Measurements from ENCODE around the gene DCP2. TPM values are rescaled to one million over a fixed set of nuclear protein-coding genes. Genes with fewer than 3 reads are reported as not detected.

The DCP2 gene
- total and polyA plus RNA-seq, 2 donors from 2014 or later: 6.9 to 43.0 TPM

DNA sequence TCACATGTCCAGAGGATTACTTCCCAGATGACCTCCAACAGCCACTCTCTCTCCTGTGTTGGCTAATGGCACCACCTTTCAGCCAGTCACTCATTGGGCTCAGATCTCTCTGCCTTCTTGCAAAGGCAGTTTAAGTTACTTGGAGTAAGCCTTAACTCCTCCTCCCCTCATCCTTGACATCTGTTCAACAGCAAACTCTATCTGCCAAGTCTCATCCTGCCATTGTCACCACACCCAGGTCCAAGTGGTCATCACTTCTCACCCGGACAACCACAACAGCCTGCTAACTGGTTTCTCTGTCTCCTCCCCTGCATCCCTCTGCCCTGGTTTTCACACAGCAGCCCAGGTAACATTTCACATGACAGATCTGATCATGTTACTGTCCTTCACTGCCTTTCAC, 58.5 kb downstream of the DCP2 start:
- TF ChIP-seq, protein P1, sequence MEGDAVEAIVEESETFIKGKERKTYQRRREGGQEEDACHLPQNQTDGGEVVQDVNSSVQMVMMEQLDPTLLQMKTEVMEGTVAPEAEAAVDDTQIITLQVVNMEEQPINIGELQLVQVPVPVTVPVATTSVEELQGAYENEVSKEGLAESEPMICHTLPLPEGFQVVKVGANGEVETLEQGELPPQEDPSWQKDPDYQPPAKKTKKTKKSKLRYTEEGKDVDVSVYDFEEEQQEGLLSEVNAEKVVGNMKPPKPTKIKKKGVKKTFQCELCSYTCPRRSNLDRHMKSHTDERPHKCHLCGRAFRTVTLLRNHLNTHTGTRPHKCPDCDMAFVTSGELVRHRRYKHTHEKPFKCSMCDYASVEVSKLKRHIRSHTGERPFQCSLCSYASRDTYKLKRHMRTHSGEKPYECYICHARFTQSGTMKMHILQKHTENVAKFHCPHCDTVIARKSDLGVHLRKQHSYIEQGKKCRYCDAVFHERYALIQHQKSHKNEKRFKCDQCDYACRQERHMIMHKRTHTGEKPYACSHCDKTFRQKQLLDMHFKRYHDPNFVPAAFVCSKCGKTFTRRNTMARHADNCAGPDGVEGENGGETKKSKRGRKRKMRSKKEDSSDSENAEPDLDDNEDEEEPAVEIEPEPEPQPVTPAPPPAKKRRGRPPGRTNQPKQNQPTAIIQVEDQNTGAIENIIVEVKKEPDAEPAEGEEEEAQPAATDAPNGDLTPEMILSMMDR (IDR thresholded peaks at IDR 0.05; ENCODE audit: borderline replicate concordance, extremely low read depth, insufficient read depth): no peak
- Histone ChIP-seq H3K27ac (ENCODE audit: low read depth in 2 of 2, low read length in 2 of 2) (no peak overlapping the region), H3K9me3 (ENCODE audit: control insufficient read depth in 2 of 3, insufficient read depth in 1 of 3, low read length in 3 of 3) (no peaks in the 10 kb centered on the region), H3K4me1 (ENCODE audit: control insufficient read depth in 2 of 3, insufficient read depth in 2 of 3, low read depth in 1 of 3, low read length in 3 of 3) (no peaks in the 10 kb centered on the region), H3K9ac (ENCODE audit: low read length in 3 of 3) (no peak overlapping the region), H3K4me3 (ENCODE audit: low read length in 3 of 3) (no peak overlapping the region), H3K27me3 (ENCODE audit: control insufficient read depth, insufficient read depth, low read length) (no peaks in the 10 kb centered on the region), H3K36me3 (ENCODE audit: control insufficient read depth in 2 of 3, insufficient read depth in 3 of 3, low read length in 3 of 3) (no peaks in the 10 kb centered on the region)
- DNase-seq (no peak), FAIRE-seq (no peak)
- intact Hi-C loops (cut with DNase I): no loop called here

DNA sequence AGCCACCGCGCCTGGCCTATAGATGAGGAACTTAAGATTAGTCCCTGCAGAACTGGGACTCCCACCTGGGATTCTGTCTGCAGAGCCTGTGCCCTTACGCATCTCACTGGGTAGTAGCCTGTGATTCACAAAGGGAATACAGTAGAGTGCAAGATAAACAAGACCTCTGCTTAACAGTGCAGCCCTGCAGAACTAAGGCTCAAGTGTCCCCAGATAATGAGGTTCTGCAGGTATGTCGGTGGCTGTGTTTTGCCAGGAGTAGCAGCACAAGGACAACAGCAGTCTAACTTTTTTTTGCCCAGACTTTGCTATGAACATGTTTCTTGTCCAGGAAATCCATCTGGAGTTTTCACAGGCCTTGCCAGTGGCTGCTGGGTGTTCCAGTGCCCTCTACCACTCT, 59.7 kb downstream of the DCP2 start:
- Histone ChIP-seq H3K4me1 (ENCODE audit: control insufficient read depth in 2 of 3, insufficient read depth in 2 of 3, low read depth in 1 of 3, low read length in 3 of 3) (no peaks in the 10 kb centered on the region), H3K9me3 (ENCODE audit: control insufficient read depth in 2 of 3, insufficient read depth in 1 of 3, low read length in 3 of 3) (no peaks in the 10 kb centered on the region), H3K9ac (ENCODE audit: low read length in 3 of 3) (no peak overlapping the region), H3K27me3 (ENCODE audit: control insufficient read depth, insufficient read depth, low read length) (no peaks in the 10 kb centered on the region), H3K27ac (ENCODE audit: low read depth in 2 of 2, low read length in 2 of 2) (no peak overlapping the region), H3K4me3 (ENCODE audit: low read length in 3 of 3) (no peak overlapping the region), H3K36me3 (ENCODE audit: control insufficient read depth in 2 of 3, insufficient read depth in 3 of 3, low read length in 3 of 3) (peaks cover 0 to 2% (median 0%) of the 10 kb centered on the region in 3 donors)
- TF ChIP-seq, protein P1 (IDR thresholded peaks at IDR 0.05; ENCODE audit: borderline replicate concordance, extremely low read depth, insufficient read depth): no peak
- intact Hi-C loops (cut with DNase I): no loop called here
- FAIRE-seq (no peak), DNase-seq (no peak)

DNA sequence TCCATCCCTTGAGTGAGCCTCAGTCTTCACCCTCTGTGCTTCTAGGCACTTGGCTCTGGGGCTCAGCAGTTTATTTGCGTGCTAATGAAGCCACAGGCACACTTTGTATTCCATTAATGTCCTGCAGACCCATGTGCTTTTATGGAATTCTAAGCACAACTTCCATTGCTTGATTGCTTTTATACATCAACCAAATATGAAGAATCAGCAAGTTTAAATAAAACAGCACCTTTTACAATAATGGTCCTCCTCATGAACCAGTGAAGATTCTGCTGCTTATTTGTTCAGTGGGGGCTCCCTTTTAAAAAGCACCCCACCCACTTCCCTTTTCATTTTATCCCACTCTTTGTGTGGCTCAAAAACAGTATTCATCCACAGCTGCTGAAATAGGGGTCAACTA, 60.2 kb downstream of the DCP2 start:
- DNase-seq (no peak), FAIRE-seq (no peak)
- H3K9ac ChIP-seq (ENCODE audit: low read length in 3 of 3): no peak overlapping the region
- no peaks in the 10 kb centered on the region for H3K4me1 ChIP-seq (ENCODE audit: control insufficient read depth in 2 of 3, insufficient read depth in 2 of 3, low read depth in 1 of 3, low read length in 3 of 3)
- H3K9me3 ChIP-seq (ENCODE audit: control insufficient read depth in 2 of 3, insufficient read depth in 1 of 3, low read length in 3 of 3): no peaks in the 10 kb centered on the region
- intact Hi-C loops (cut with DNase I): no loop called here
- peaks cover 0 to 2% (median 0%) of the 10 kb centered on the region in 3 donors for H3K36me3 ChIP-seq (ENCODE audit: control insufficient read depth in 2 of 3, insufficient read depth in 3 of 3, low read length in 3 of 3)
- H3K27me3 ChIP-seq (ENCODE audit: control insufficient read depth, insufficient read depth, low read length): no peaks in the 10 kb centered on the region
- H3K4me3 ChIP-seq (ENCODE audit: low read length in 3 of 3): no peak overlapping the region
- H3K27ac ChIP-seq (ENCODE audit: low read depth in 2 of 2, low read length in 2 of 2): no peak overlapping the region
- TF ChIP-seq, protein P1 (IDR thresholded peaks at IDR 0.05; ENCODE audit: borderline replicate concordance, extremely low read depth, insufficient read depth): no peak

DNA sequence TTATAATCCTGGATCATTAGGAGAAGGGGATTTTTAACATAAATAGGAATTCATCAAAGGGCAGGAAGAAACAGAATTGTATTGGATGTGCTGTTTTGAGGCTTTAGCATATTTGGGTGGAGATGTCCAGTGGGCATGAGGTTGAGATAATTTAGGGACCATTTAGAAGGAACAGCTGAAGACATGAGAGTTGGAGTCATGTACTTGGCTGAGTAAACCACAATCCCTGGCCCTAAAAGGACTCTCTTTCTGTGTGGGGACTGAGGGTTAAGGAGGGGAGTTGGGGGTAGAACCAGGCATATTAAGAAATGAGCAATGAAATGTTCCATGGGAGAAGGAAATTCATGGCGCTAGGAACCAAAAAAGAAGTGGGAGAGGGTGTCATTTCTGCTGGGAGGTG, 61.5 kb downstream of the DCP2 start:
- intact Hi-C loops (cut with DNase I): no loop called here
- FAIRE-seq: no peak

More for the DNA sequence above, 61.5 kb downstream of the DCP2 start:
- DNase-seq: no peak
- H3K4me1 ChIP-seq (ENCODE audit: control insufficient read depth in 2 of 3, insufficient read depth in 2 of 3, low read depth in 1 of 3, low read length in 3 of 3): no peaks in the 10 kb centered on the region
- no peak overlapping the region for H3K9ac ChIP-seq (ENCODE audit: low read length in 3 of 3)
- TF ChIP-seq, protein P1 (IDR thresholded peaks at IDR 0.05; ENCODE audit: borderline replicate concordance, extremely low read depth, insufficient read depth): no peak
- H3K9me3 ChIP-seq (ENCODE audit: control insufficient read depth in 2 of 3, insufficient read depth in 1 of 3, low read length in 3 of 3): no peaks in the 10 kb centered on the region
- peaks cover 0 to 2% (median 0%) of the 10 kb centered on the region in 3 donors for H3K36me3 ChIP-seq (ENCODE audit: control insufficient read depth in 2 of 3, insufficient read depth in 3 of 3, low read length in 3 of 3)
- H3K4me3 ChIP-seq (ENCODE audit: low read length in 3 of 3): no peak overlapping the region
- H3K27ac ChIP-seq (ENCODE audit: low read depth in 2 of 2, low read length in 2 of 2): no peak overlapping the region
- no peaks in the 10 kb centered on the region for H3K27me3 ChIP-seq (ENCODE audit: control insufficient read depth, insufficient read depth, low read length)

Measured in kidney (tissue), 14 donors.